RWPE2 (cell line): ENCODE results near the gene AIP.

Experiments
- ATAC-seq: fragments of 200-7000 bp; cut with Tn5 transposase; 3 replicates; pipeline ENCODE4 v1.9.1; 2021; ENCODE audit warnings: low read depth
- DNase-seq: peaks from one replicate; pipeline ENCODE4 v3.0.0-alpha.2; 2020; ENCODE audit warnings: low spot score
- H3K27ac ChIP-seq: fragments of 450-650 bp; 2 replicates; pipeline ENCODE4 v1.5.1; 2017; ENCODE audit warnings: mild to moderate bottlenecking; ENCODE audit not compliant: poor library complexity, severe bottlenecking
- H3K27me3 ChIP-seq: fragments of 250-450 bp; sonication (Bioruptor Pico); 2 replicates; pipeline ENCODE4 v1.5.1; 2021; ENCODE audit warnings: mild to moderate bottlenecking, moderate library complexity; ENCODE audit not compliant: insufficient read depth, poor library complexity, severe bottlenecking
- H3K36me3 ChIP-seq: fragments of 250-450 bp; sonication (Bioruptor Pico); 2 replicates; pipeline ENCODE4 v1.5.1; 2020; ENCODE audit warnings: low read depth, mild to moderate bottlenecking, moderate library complexity
- H3K4me1 ChIP-seq: fragments of 250-450 bp; sonication (Bioruptor Pico); 2 replicates; pipeline ENCODE4 v1.5.1; 2021; ENCODE audit warnings: mild to moderate bottlenecking, moderate library complexity; ENCODE audit not compliant: insufficient read depth, poor library complexity, severe bottlenecking
- H3K4me3 ChIP-seq: fragments of 250-450 bp; sonication (Bioruptor Pico); 2 replicates; pipeline ENCODE4 v1.5.1; 2021; ENCODE audit warnings: mild to moderate bottlenecking, moderate library complexity; ENCODE audit not compliant: severe bottlenecking
- H3K9me3 ChIP-seq: fragments of 250-450 bp; sonication (Bioruptor Pico); 2 replicates; pipeline ENCODE4 v1.5.1; 2021; ENCODE audit warnings: mild to moderate bottlenecking, moderate library complexity; ENCODE audit not compliant: severe bottlenecking
- TF ChIP-seq, protein P1 (sequence below): fragments of 450-650 bp; IDR thresholded peaks from one replicate; pipeline ENCODE4 v1.5.1; 2017; ENCODE audit warnings: mild to moderate bottlenecking, moderate library complexity; ENCODE audit not compliant: poor library complexity, severe bottlenecking

Gene AIP

DNA sequence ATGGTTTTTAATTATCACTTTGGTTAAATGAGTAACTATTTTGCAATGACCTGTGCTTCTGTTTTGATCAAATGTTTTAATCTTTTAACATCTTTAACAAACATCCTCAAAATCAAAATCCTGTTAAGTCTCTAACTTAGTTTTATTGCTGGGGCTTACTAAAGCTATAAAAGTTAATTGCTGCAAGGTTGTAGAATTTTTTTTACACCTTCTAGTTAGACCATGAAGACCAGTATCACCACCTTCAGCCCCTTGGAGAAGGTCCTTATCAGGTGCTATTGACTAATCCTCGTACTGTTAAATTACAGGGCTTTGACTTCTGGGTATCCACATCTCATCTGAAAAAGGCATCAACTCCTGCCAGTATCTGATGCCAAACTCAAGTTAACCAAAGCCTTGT lies 52.7 kb downstream of the AIP start:
- no peak for ATAC-seq
- no peak for DNase-seq
- H3K36me3 ChIP-seq = no peaks in the 10 kb centered on the region
- no peaks in the 10 kb centered on the region for H3K27me3 ChIP-seq
- peaks cover 24% of the 10 kb centered on the region for H3K9me3 ChIP-seq
- TF ChIP-seq, protein P1, sequence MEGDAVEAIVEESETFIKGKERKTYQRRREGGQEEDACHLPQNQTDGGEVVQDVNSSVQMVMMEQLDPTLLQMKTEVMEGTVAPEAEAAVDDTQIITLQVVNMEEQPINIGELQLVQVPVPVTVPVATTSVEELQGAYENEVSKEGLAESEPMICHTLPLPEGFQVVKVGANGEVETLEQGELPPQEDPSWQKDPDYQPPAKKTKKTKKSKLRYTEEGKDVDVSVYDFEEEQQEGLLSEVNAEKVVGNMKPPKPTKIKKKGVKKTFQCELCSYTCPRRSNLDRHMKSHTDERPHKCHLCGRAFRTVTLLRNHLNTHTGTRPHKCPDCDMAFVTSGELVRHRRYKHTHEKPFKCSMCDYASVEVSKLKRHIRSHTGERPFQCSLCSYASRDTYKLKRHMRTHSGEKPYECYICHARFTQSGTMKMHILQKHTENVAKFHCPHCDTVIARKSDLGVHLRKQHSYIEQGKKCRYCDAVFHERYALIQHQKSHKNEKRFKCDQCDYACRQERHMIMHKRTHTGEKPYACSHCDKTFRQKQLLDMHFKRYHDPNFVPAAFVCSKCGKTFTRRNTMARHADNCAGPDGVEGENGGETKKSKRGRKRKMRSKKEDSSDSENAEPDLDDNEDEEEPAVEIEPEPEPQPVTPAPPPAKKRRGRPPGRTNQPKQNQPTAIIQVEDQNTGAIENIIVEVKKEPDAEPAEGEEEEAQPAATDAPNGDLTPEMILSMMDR = no peak
- H3K27ac ChIP-seq = no peak overlapping the region
- no peak overlapping the region for H3K4me3 ChIP-seq
- H3K4me1 ChIP-seq = no peaks in the 10 kb centered on the region

DNA sequence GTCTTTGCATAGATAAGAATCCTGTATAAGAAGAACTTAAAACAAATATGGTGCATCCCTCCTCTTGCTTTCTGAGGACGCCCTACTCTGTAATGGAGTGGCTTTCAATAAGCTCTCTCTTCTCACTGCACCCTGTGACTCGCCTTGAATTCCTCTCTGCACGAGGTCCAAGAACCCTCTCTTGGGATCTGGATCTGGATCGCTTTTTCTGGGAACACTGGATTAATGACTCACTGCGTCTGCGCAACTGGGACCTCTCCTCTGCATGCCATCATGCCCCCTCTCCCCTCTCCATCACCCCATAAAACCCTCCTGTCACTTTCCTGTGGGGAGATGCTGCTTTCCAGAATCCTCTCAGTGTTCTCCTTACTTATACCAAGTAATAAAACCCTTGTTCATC lies 55.5 kb downstream of the AIP start:
- TF ChIP-seq, protein P1 = no peak
- DNase-seq = no peak
- Histone ChIP-seq H3K4me3 (no peak overlapping the region), H3K4me1 (no peaks in the 10 kb centered on the region), H3K27me3 (no peaks in the 10 kb centered on the region), H3K36me3 (no peaks in the 10 kb centered on the region), H3K27ac (no peak overlapping the region), H3K9me3 (peaks cover 19% of the 10 kb centered on the region)
- no peak for ATAC-seq

DNA sequence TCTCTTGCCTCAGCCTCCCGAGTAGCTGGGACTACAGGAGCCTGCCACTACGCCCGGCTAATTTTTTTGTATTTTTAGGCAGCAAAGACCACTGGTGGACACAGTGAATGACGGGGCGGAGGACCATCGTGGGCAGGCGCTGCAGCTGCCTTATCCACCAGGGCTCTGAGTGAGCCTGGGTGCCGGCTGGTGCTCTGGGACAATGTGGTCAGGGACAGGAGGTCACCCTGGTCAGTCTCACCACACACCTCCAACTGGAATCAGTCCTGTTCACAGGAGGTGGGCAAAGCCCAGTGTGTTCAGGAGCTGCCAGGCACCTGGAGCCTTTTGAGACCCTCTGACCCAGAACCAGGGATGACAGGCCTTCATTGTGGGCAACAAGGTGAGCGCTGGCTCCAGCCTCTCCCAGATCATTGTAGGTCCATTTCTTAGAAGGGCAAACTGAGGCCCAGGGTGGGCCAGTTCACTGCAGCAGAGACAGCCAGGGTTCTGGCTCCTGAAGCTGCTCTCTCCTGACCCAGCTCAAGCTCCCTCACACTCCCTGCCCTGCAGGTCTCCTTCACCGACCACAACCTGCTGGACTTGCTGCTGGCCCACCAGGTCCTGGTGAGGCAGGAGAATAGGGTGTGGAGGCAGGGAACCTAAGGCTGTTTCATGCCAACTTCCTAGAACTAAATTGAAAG lies 56.1 kb downstream of the AIP start:
- H3K4me1 ChIP-seq = no peaks in the 10 kb centered on the region
- peaks cover 12% of the 10 kb centered on the region for H3K9me3 ChIP-seq
- DNase-seq (no peak), ATAC-seq (no peak)
- no peak overlapping the region for H3K27ac ChIP-seq
- H3K36me3 ChIP-seq = no peaks in the 10 kb centered on the region
- no peaks in the 10 kb centered on the region for H3K27me3 ChIP-seq
- H3K4me3 ChIP-seq = no peak overlapping the region
- TF ChIP-seq, protein P1 = no peak

DNA sequence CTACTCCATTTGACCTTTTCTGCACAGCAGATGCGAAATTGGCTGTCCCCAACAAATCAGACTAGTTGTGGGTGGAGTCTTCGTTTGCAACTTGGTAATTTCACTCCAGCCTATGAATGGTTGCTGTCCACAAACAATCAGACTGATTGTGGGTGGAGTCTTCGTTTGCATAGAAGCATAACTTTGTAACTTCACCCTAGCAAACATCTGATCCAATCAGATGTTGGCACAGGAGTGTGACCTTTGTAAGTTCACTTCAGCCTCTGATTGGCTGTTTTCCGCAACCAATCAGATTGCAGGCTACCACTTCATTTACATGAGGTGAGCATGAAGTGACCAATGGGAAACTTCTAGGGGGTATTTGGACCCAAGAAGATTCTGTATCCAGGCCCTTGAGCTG lies 56.7 kb downstream of the AIP start:
- no peak for ATAC-seq
- TF ChIP-seq, protein P1 = no peak
- Histone ChIP-seq H3K27ac (no peak overlapping the region), H3K4me1 (no peaks in the 10 kb centered on the region), H3K27me3 (no peaks in the 10 kb centered on the region), H3K36me3 (no peaks in the 10 kb centered on the region), H3K4me3 (no peak overlapping the region), H3K9me3 (peaks cover 7% of the 10 kb centered on the region)
- DNase-seq = no peak
